IPS-15b (cell line): ENCODE data around the gene NEK1.
"Not testable (repeated sequence)": the region's sequence is repeated elsewhere in the genome, so short reads cannot be mapped to it uniquely, and the experiment has no call there.

ENCODE experiments used
- H3K27me3 ChIP-seq: one replicate; pipeline ENCODE4 v1.6.1; 2013; ENCODE audit warnings: low read length; ENCODE audit not compliant: control insufficient read depth, insufficient read depth
- H3K36me3 ChIP-seq: one replicate; pipeline ENCODE4 v1.6.1; 2013; ENCODE audit warnings: low read length; ENCODE audit not compliant: control insufficient read depth, insufficient read depth
- H3K4me1 ChIP-seq: one replicate; pipeline ENCODE4 v1.6.1; 2013; ENCODE audit warnings: mild to moderate bottlenecking, low read length; ENCODE audit not compliant: control insufficient read depth, insufficient read depth
- H3K4me3 ChIP-seq: one replicate; pipeline ENCODE4 v1.5.1; 2013; ENCODE audit warnings: low read depth, low read length
- H3K9ac ChIP-seq: one replicate; pipeline ENCODE4 v1.6.1; 2013; ENCODE audit warnings: low read depth, mild to moderate bottlenecking, low read length
- H3K9me3 ChIP-seq: one replicate; pipeline ENCODE4 v1.6.1; 2013; ENCODE audit warnings: mild to moderate bottlenecking, low read length; ENCODE audit not compliant: control insufficient read depth, insufficient read depth

The NEK1 gene

GRCh38 chr4:169625886-169626285 lies 13.5 kb upstream of the NEK1 start:
- Histone ChIP-seq H3K4me1 (peaks cover 2% of the 10 kb centered on the region), H3K9me3 (no peaks in the 10 kb centered on the region), H3K27me3 (no peaks in the 10 kb centered on the region), H3K9ac (no peak overlapping the region), H3K36me3 (no peaks in the 10 kb centered on the region), H3K4me3 (no peak overlapping the region)

- H3K9me3 ChIP-seq, H3K36me3 ChIP-seq, H3K4me3 ChIP-seq, H3K27me3 ChIP-seq, H3K9ac ChIP-seq, H3K4me1 ChIP-seq: not testable (repeated sequence)
Observed at GRCh38 chr4:169624012-169624411, 11.6 kb upstream of the NEK1 start.

GRCh38 chr4:169622566-169622965 lies 10.2 kb upstream of the NEK1 start:
- Histone ChIP-seq H3K36me3 (no peaks in the 10 kb centered on the region), H3K4me1 (peaks cover 2% of the 10 kb centered on the region), H3K9ac (no peak overlapping the region), H3K9me3 (no peaks in the 10 kb centered on the region), H3K27me3 (no peaks in the 10 kb centered on the region), H3K4me3 (peak overlapping the region; percentile 98)

GRCh38 chr4:169621731-169622492 lies 9.5 kb upstream of the NEK1 start:
- peaks cover 2% of the 10 kb centered on the region for H3K4me1 ChIP-seq
- H3K9ac ChIP-seq: no peak overlapping the region
- no peaks in the 10 kb centered on the region for H3K27me3 ChIP-seq
- H3K36me3 ChIP-seq: no peaks in the 10 kb centered on the region
- peak overlapping the region; percentile 98 for H3K4me3 ChIP-seq
- H3K9me3 ChIP-seq: no peaks in the 10 kb centered on the region

GRCh38 chr4:169620880-169621248 lies 8.5 kb upstream of the NEK1 start:
- peak overlapping the region; percentile 97 for H3K9ac ChIP-seq
- H3K36me3 ChIP-seq: no peaks in the 10 kb centered on the region
- peak overlapping the region; percentile 98 for H3K4me3 ChIP-seq
- no peaks in the 10 kb centered on the region for H3K27me3 ChIP-seq
- H3K4me1 ChIP-seq: peaks cover 2% of the 10 kb centered on the region
- no peaks in the 10 kb centered on the region for H3K9me3 ChIP-seq

- Histone ChIP-seq H3K27me3 (no peaks in the 10 kb centered on the region), H3K4me3 (peak within 1 kb of the TSS; percentile 98), H3K9me3 (no peaks in the 10 kb centered on the region), H3K9ac (peak within 1 kb of the TSS; percentile 97), H3K36me3 (no peaks in the 10 kb centered on the region), H3K4me1 (peaks cover 2% of the 10 kb centered on the region)
Observed at GRCh38 chr4:169619958-169620879, 7.8 kb upstream of the NEK1 start, which contains the start of gene CLCN3. Gene CLCN3, plus strand, starts transcription at chr4:169620578. Its CDS starts 15,351 bp downstream, at chr4:169635929.

GRCh38 chr4:169619518-169619957 lies 7.2 kb upstream of the NEK1 start:
- Histone ChIP-seq H3K36me3 (no peaks in the 10 kb centered on the region), H3K9ac (peak overlapping the region; percentile 54), H3K9me3 (no peaks in the 10 kb centered on the region), H3K4me1 (peaks cover 2% of the 10 kb centered on the region), H3K4me3 (peak overlapping the region; percentile 98), H3K27me3 (no peaks in the 10 kb centered on the region)

- Histone ChIP-seq H3K4me1 (peaks cover 2% of the 10 kb centered on the region), H3K27me3 (no peaks in the 10 kb centered on the region), H3K9me3 (no peaks in the 10 kb centered on the region), H3K9ac (no peak overlapping the region), H3K36me3 (no peaks in the 10 kb centered on the region), H3K4me3 (peak overlapping the region; percentile 98)
Observed at GRCh38 chr4:169618986-169619385, 6.6 kb upstream of the NEK1 start.

- Histone ChIP-seq H3K36me3 (no peaks in the 10 kb centered on the region), H3K9ac (no peak overlapping the region), H3K9me3 (no peaks in the 10 kb centered on the region), H3K27me3 (no peaks in the 10 kb centered on the region), H3K4me1 (peaks cover 4% of the 10 kb centered on the region), H3K4me3 (no peak overlapping the region)
Observed at GRCh38 chr4:169618286-169618685, 5.9 kb upstream of the NEK1 start.

- no peak overlapping the region for H3K9ac ChIP-seq
- H3K4me1 ChIP-seq: peaks cover 3% of the 10 kb centered on the region
- no peaks in the 10 kb centered on the region for H3K9me3 ChIP-seq
- H3K27me3 ChIP-seq: no peaks in the 10 kb centered on the region
- H3K36me3 ChIP-seq: no peaks in the 10 kb centered on the region
- H3K4me3 ChIP-seq: no peak overlapping the region
Observed at GRCh38 chr4:169617306-169617705, 4.9 kb upstream of the NEK1 start.

GRCh38 chr4:169616846-169617245 lies 4.5 kb upstream of the NEK1 start:
- Histone ChIP-seq H3K9ac (no peak overlapping the region), H3K4me3 (no peak overlapping the region), H3K36me3 (no peaks in the 10 kb centered on the region), H3K27me3 (no peaks in the 10 kb centered on the region), H3K9me3 (no peaks in the 10 kb centered on the region), H3K4me1 (peaks cover 3% of the 10 kb centered on the region)
